ENCODE measurements around the gene TCF3. TPM values are rescaled to one million over a fixed set of nuclear protein-coding genes. Genes with fewer than 3 reads are reported as not detected.

The TCF3 gene
- total RNA-seq, 1 donor from 2014 or later, result 18.5 TPM

- no peak for DNase-seq (ENCODE audit: low spot score)
Observed at GRCh38 chr19:1631557-1632100, 20.8 kb downstream of the TCF3 start.

- no peak for DNase-seq (ENCODE audit: low spot score)
Observed at GRCh38 chr19:1630811-1631210, 21.6 kb downstream of the TCF3 start.

- no peak for DNase-seq (ENCODE audit: low spot score)
Observed at GRCh38 chr19:1630012-1630411, 22.4 kb downstream of the TCF3 start.

DNA sequence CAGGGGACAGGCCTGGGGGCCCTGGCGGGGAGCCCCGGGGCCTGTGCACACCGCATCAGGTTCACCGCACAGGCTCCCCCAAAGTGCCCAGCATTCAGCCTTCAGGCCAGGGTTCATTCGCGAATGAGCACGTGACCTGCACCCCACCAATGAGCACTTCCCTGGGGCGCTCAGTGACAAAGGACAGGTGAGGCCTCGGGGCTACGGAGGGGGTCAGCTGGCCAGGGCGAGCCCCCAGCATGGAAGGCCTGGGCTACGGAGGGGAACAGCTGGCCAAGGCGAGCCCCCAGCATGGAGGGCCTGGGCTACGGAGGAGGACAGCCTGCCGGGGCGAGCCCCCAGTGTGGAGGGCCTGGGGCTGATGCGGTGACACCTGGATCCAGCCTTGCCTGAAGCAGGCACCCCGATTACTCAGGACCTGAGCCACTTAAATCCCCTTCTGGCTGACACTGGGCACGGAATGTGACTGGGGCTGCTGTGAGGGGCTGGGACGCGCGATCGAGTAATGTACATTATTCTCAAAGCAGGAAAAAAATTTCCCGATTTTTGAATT, 23.1 kb downstream of the TCF3 start:
- no peak for DNase-seq (ENCODE audit: low spot score)

DNA sequence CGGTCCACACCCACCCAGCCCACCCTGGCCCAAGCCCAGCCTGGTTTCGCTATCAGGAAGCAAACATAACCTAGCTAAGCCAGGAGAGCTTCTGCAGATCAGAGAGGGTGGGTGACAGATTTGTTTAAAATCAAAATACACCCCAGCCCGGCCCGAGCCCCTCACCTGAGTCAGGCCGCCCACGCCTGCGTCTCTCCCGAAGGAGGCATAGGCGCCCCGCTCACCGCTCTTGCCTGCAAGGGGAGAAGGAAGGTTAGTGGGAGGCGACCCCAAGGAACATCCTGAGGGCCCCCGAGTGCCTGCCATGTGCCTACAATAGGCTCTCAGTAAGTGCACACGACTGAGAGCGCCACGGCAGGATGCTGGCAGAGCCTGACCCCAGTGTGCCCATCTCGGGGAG, 25.2 kb downstream of the TCF3 start:
- DNase-seq (ENCODE audit: low spot score), result no peak

DNA sequence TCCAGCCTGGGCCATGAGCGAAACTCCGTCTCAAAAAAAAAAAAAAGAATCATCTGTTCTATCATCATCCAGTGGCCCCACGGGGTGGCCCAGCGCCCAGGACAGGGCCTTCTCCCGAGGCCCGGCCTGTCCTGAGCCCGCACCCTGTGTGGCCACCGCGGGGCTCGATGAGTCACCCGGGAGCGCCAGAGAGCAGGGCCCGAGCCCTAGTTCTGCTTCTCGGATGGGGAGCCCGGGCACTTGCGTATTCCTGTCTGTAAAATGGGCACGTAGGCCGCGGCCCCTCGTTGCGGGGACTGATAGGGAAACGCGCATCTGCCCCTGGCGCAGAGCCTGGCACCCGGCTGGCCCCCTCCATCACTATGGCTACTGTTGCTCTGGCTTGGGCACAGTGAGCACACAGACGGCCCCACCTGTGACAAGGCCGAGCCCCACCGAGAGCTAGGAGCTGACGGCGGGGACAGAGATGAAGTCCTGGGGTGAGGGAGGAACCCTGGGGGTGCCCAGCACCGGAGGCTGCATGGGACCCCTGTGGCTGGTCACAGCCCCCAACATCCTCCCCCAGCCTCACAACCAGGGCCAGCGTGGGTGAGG, 25.9 kb downstream of the TCF3 start:
- no peak for DNase-seq (ENCODE audit: low spot score)

DNA sequence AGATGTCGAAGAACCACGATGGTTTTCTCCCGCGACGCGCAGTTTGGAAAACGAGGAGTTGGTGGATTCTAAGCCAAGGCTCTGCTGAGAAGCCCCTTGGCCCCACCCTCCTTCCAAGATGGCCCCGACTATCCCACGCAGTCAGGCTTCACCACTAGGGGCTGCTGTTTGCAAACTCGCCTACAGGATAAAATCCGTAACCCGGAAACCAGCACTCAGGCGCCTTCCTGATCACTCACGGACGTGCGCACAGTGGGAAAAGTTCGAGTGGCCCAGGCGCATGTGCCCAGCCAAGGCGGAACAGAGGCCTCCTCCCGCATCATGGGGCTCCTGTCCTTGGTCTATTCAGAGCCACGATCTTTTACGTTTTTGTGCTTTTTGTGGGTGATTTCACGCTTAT, 28.0 kb downstream of the TCF3 start:
- DNase-seq (ENCODE audit: low spot score), result peak; percentile 28

- DNase-seq (ENCODE audit: low spot score), result no peak
Observed at GRCh38 chr19:1622541-1622940, 29.9 kb downstream of the TCF3 start.

DNA sequence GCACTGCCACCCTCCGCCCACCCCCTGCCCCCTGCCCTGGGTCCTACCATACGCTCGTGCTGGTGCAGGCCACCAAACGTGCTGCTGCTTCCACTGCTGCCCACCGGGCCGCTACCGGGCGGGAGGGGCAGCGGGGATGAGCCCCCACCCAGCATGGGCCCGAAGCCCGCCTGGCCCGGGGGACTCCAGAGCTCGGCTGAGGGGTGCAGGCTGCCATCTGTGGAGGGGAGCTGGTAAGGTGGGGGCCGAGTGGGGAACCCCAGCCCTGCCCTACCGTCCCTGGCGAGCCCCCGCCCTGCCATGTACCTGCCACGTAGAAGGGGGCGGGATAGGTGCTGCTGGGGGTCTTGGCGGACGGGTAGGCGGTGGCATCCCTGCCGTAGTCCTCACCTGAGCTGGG, 30.4 kb downstream of the TCF3 start:
- DNase-seq (ENCODE audit: low spot score), result no peak

DNA sequence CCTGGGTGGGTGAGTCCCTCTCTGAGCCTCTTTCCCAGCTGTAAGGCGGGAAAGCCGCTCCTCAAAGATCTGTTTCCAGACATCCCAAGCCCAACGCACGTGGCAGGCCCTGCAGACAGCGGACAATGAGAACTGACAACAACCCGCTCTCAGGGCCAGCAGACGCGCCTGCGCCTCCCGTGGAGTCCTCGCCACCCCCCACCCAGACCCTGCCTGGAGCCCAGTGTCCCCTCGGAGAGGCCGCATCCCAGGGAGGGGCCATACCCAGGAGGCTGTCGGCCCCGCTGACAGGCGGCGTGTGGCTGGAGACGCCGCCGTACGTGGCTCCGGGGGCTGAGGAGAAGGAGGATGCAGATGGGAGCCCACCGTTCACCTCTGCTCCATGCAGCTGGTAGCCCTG, 30.8 kb downstream of the TCF3 start:
- DNase-seq (ENCODE audit: low spot score), result no peak

DNA sequence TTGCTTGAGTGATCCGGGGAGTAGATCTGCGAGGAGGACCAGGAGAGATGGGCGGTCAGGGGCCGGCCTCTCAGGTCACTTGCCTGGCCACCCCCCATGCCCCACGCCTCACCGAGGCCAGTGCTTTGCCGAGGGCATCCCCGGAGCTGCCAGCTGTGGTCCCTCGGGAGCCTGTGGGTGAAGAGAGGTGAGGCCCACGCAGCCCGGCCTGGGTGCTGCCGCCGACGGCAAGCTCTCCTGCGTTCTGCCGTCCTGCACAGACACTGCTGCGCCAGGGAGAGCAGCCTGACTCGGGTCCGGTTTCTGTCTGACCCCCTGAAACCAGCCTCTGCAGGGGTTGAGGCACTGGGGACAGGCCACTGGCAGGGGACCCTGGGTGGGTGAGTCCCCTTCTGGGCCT, 31.4 kb downstream of the TCF3 start:
- DNase-seq (ENCODE audit: low spot score), result no peak

- no peak for DNase-seq (ENCODE audit: low spot score)
Observed at GRCh38 chr19:1620502-1620901, 31.9 kb downstream of the TCF3 start.

- DNase-seq (ENCODE audit: low spot score), result no peak
Observed at GRCh38 chr19:1619703-1620102, 32.7 kb downstream of the TCF3 start.

GRCh38 chr19:1619094-1619439, 33.3 kb downstream of the TCF3 start:
- no peak for DNase-seq (ENCODE audit: low spot score)

- no peak for DNase-seq (ENCODE audit: low spot score)
Observed at GRCh38 chr19:1618157-1619093, 34.0 kb downstream of the TCF3 start.

DNA sequence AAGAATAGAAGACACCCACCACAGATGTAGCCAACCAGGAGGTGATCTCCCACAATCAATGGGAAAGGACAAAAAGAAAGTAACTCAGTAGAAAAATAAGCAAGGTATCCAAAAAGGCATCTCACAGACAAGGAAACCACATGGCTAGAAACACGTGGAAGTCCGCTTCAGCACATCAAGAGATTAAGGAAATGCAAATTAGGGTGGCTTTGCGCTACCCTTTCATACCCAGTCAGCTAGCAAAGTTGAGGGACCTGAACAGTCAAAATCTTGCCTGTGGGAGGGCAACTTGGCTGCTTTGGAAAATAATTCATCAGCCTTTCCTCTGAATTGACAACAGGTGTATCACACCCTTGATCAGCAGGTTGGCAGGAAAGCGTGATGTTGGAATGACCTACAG, 35.5 kb downstream of the TCF3 start:
- no peak for DNase-seq (ENCODE audit: low spot score)

- DNase-seq (ENCODE audit: low spot score), result no peak
Observed at GRCh38 chr19:1616396-1616795, 36.0 kb downstream of the TCF3 start.

DNA sequence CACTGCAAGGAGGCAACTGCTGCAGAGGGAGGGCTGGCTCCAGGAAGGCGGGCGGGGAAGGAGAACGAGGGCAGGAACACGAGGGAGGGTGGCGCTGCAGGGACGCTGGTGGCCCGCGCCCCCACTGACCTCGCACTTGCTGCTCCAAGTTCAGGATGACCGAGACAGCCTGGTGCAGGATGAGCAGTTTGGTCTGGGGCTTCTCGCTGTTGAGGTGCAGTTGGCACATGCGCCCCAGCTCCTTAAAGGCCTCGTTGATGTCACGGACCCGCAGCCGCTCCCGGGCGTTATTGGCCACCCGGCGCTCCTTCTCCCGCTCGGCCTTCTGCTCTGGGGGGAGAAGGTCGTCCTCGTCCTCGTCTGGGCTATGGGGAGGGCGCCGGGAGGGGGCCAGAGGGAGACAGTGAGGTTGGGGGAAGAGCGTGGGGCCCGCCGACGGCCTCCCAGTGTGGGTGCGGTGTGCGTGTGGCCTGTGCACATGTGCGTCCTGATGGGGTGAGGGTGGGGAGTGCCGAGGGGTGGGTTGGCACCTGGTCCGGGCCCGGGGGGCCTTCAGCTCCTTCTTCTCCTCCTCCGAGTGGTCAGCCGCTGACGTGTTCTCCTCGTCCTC, 37.2 kb downstream of the TCF3 start:
- DNase-seq (ENCODE audit: low spot score), result no peak

- no peak for DNase-seq (ENCODE audit: low spot score)
Observed at GRCh38 chr19:1613808-1614570, 38.4 kb downstream of the TCF3 start.

DNA sequence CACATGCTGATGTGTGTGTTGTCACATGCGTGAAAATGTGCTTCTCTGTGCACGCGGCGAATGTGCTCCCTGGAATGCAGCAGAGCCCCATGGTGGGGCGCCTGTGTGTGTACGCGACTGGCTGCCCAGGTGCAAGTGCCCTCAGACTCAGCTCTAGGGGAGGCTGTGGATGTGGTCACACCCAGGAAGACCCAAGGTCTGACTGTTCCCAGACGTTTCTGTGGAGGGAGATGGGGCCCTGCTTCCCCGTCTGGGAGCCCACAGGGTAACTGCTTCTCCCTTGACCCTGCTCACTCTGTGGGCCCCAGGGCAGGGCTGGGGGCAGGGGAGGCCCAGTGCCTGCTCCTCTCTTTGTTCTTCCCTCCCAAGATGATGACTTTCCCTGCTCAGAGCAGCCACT, 39.3 kb downstream of the TCF3 start:
- no peak for DNase-seq (ENCODE audit: low spot score)
